Spinal cord (tissue), 10 donors: Measurements from ENCODE around the gene GNAQ. TPM values are rescaled to one million over a fixed set of nuclear protein-coding genes. Genes with fewer than 3 reads are reported as not detected.

Source experiments
- DNase-seq, 6 donors: peaks; one replicate each; pipeline versions ENCODE4 v3.0.0 to v3.0.0-alpha.2; 2013 to 2015; ENCODE audit warnings: low spot score in 6 of 6, low read depth in 4 of 6
- H3K27ac ChIP-seq: one replicate; pipeline ENCODE4 v1.5.1; 2013; ENCODE audit warnings: low read depth, low read length, control low read depth
- H3K27me3 ChIP-seq: one replicate; pipeline ENCODE4 v1.6.1; 2013; ENCODE audit warnings: low read length; ENCODE audit not compliant: control insufficient read depth, insufficient read depth
- H3K36me3 ChIP-seq: one replicate; pipeline ENCODE4 v1.6.1; 2013; ENCODE audit warnings: low read length; ENCODE audit not compliant: control insufficient read depth, insufficient read depth
- H3K4me1 ChIP-seq: one replicate; pipeline ENCODE4 v1.6.1; 2013; ENCODE audit warnings: low read length; ENCODE audit not compliant: control insufficient read depth, insufficient read depth
- H3K4me3 ChIP-seq: one replicate; pipeline ENCODE4 v1.5.1; 2013; ENCODE audit warnings: low read depth, low read length, control low read depth
- H3K9me3 ChIP-seq: one replicate; pipeline ENCODE4 v1.6.1; 2013; ENCODE audit warnings: low read length; ENCODE audit not compliant: control insufficient read depth, insufficient read depth
- WGBS: methylation state at CpG from one replicate; pipeline ENCODE4 v1.1.5; 2013; ENCODE audit warnings: missing lambda C conversion rate; ENCODE audit not compliant: insufficient coverage; 5-methylcytosine and 5-hydroxymethylcytosine counted together
- polyA plus RNA-seq, 2 donors: library from polyadenylated mRNA; unstranded; fragments of 120-200 nt; gene quantifications; one replicate each; pipeline ENCODE4 v1.2.1, GENCODE V29; 2013; ENCODE audit not compliant: insufficient read length in 2 of 2
- total RNA-seq, 2 donors: library from RNA; depleted of rRNA in 1 of 2; stranded (reverse); fragments of 120-200 nt in 1 of 2; fragments of >200 nt in 1 of 2; gene quantifications; one replicate each; pipeline versions ENCODE4 v1.2.3 to v1.2.4, GENCODE V29; 2013 to 2014
- donor health status: healthy.

The GNAQ gene
- total and polyA plus RNA-seq, 4 donors = 53.2 to 134 (median 102) TPM

GRCh38 chr9:77851882-77852595 is 179.6 kb downstream of the GNAQ start:
- peak in 2 of 6 donors; percentile 55 to 56 for DNase-seq
- H3K4me3 ChIP-seq = no peak overlapping the region
- no peaks in the 10 kb centered on the region for H3K36me3 ChIP-seq
- H3K9me3 ChIP-seq = no peaks in the 10 kb centered on the region
- no peaks in the 10 kb centered on the region for H3K27me3 ChIP-seq
- peaks cover 33% of the 10 kb centered on the region for H3K4me1 ChIP-seq
- no peak overlapping the region for H3K27ac ChIP-seq
- WGBS = no CpG with 5 or more reads among the region's 3 CpGs

GRCh38 chr9:77848897-77849296 is 182.7 kb downstream of the GNAQ start:
- Histone ChIP-seq H3K36me3 (no peaks in the 10 kb centered on the region), H3K4me1 (peaks cover 39% of the 10 kb centered on the region), H3K9me3 (no peaks in the 10 kb centered on the region), H3K4me3 (no peak overlapping the region), H3K27me3 (no peaks in the 10 kb centered on the region), H3K27ac (peak overlapping the region; percentile 65)
- peak in 2 of 6 donors; percentile 35 to 67 for DNase-seq
- WGBS = 0% methylated on average over 1 of the region's 6 CpGs

- no peaks in the 10 kb centered on the region for H3K36me3 ChIP-seq
- H3K4me3 ChIP-seq = no peak overlapping the region
- DNase-seq = peak; percentile 33 to 77 (median 40)
- H3K9me3 ChIP-seq = no peaks in the 10 kb centered on the region
- H3K27ac ChIP-seq = peak overlapping the region; percentile 65
- peaks cover 39% of the 10 kb centered on the region for H3K4me1 ChIP-seq
- 30% methylated on average over 2 of the region's 2 CpGs for WGBS
- H3K27me3 ChIP-seq = no peaks in the 10 kb centered on the region
Observed at GRCh38 chr9:77848404-77848803, 183.2 kb downstream of the GNAQ start.

- peaks cover 39% of the 10 kb centered on the region for H3K4me1 ChIP-seq
- peak overlapping the region; percentile 65 for H3K27ac ChIP-seq
- no peaks in the 10 kb centered on the region for H3K36me3 ChIP-seq
- WGBS = 57% methylated on average over 1 of the region's 2 CpGs
- DNase-seq = no peak
- no peaks in the 10 kb centered on the region for H3K27me3 ChIP-seq
- H3K4me3 ChIP-seq = no peak overlapping the region
- no peaks in the 10 kb centered on the region for H3K9me3 ChIP-seq
Observed at GRCh38 chr9:77847626-77848025, 184.0 kb downstream of the GNAQ start.

GRCh38 chr9:77847059-77847499 is 184.5 kb downstream of the GNAQ start:
- Histone ChIP-seq H3K36me3 (no peaks in the 10 kb centered on the region), H3K4me1 (peaks cover 34% of the 10 kb centered on the region), H3K27ac (peak overlapping the region; percentile 49), H3K9me3 (no peaks in the 10 kb centered on the region), H3K27me3 (no peaks in the 10 kb centered on the region), H3K4me3 (no peak overlapping the region)
- WGBS = 44% methylated on average over 3 of the region's 8 CpGs
- DNase-seq = no peak

- H3K27ac ChIP-seq = no peak overlapping the region
- no CpG with 5 or more reads among the region's 4 CpGs for WGBS
- DNase-seq = no peak
- no peak overlapping the region for H3K4me3 ChIP-seq
- H3K36me3 ChIP-seq = no peaks in the 10 kb centered on the region
- no peaks in the 10 kb centered on the region for H3K27me3 ChIP-seq
- no peaks in the 10 kb centered on the region for H3K9me3 ChIP-seq
- peaks cover 22% of the 10 kb centered on the region for H3K4me1 ChIP-seq
Observed at GRCh38 chr9:77844415-77844814, 187.2 kb downstream of the GNAQ start.

- DNase-seq = no peak
- Histone ChIP-seq H3K36me3 (no peaks in the 10 kb centered on the region), H3K27ac (no peak overlapping the region), H3K4me1 (peaks cover 16% of the 10 kb centered on the region), H3K9me3 (no peaks in the 10 kb centered on the region), H3K4me3 (no peak overlapping the region), H3K27me3 (no peaks in the 10 kb centered on the region)
- WGBS = no CpG with 5 or more reads among the region's 1 CpG
Observed at GRCh38 chr9:77843871-77844155, 187.8 kb downstream of the GNAQ start.

- Histone ChIP-seq H3K36me3 (no peaks in the 10 kb centered on the region), H3K27me3 (no peaks in the 10 kb centered on the region), H3K4me1 (peaks cover 13% of the 10 kb centered on the region), H3K9me3 (no peaks in the 10 kb centered on the region), H3K27ac (no peak overlapping the region), H3K4me3 (no peak overlapping the region)
- DNase-seq = no peak
- 83% methylated on average over 2 of the region's 4 CpGs for WGBS
Observed at GRCh38 chr9:77843076-77843870, 188.3 kb downstream of the GNAQ start.

GRCh38 chr9:77841739-77842386 is 189.7 kb downstream of the GNAQ start:
- no peaks in the 10 kb centered on the region for H3K27me3 ChIP-seq
- H3K4me3 ChIP-seq = no peak overlapping the region
- H3K36me3 ChIP-seq = no peaks in the 10 kb centered on the region
- H3K27ac ChIP-seq = no peak overlapping the region
- H3K9me3 ChIP-seq = no peaks in the 10 kb centered on the region
- no CpG with 5 or more reads among the region's 3 CpGs for WGBS
- H3K4me1 ChIP-seq = peaks cover 6% of the 10 kb centered on the region
- no peak for DNase-seq
